ENCODE results near the gene ZBTB34. TPM values are rescaled to one million over a fixed set of nuclear protein-coding genes. Genes with fewer than 3 reads are reported as not detected.

Gene ZBTB34
- total and polyA plus RNA-seq, 9 of the 15 experiments (the other 6 are each of a cell fraction or from before 2014, with no cell fraction given): 2.7 to 15.6 (median 9.8) TPM

DNA sequence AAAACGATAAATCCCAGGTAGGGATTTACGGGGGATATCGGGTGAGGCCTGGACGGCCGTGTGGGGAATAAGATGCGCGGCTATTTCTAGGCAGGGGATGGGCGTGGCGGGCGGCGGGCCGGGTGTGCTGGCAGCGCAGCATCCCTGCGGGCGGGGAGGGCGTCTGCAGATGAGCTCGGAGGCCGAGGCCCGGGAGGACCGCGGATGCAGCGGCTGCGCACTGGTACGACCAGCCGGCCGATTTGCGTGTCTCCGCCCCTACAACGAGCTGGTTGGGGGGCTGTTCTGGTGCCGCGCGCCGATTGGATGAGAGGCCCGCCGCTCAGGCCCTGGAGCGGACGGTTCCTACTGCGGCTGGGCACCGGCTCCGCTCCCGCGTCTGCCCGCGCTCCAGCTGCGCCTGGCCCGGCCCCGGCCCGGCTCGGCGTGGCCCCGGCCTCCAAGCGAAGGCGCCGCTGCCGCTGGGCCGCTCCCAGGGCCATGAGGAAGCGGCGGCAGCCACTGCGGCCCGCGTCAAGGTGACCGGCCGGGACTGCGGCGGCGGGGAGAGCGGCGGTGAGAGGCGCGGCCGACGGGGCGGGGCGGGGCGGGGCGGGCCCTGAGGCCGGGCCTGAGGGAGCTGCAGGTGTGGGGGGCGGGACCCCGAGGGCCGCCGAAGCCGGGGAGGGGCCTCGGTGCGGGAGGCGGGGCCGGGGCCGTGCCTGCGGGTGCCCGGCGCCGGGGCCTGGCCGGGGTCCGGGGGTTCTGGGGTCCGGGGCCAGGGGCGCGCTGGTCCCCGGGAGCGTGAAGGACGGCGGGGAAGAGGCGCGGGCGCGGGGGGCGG lies 54.2 kb downstream of the ZBTB34 start, which contains the start of gene RALGPS1 (continued):
- TF ChIP-seq MXI1 (IDR thresholded peaks at IDR 0.05; ENCODE audit: low read depth, low read length) (no peak), PTBP1 (IDR thresholded peaks at IDR 0.05; ENCODE audit: low read depth, low read length) (no peak), ZFP30 (CRISPR knock-in tag; IDR thresholded peaks at IDR 0.05; ENCODE audit: borderline replicate concordance) (no peak), MBD2 (IDR thresholded peaks at IDR 0.05; ENCODE audit: borderline replicate concordance, low read depth) (peak; percentile 86; the same call in 1 of the 2 replicates), NR2C2 (CRISPR knock-in tag; IDR thresholded peaks at IDR 0.05) (no peak), NR2C2 (tag; IDR thresholded peaks at IDR 0.05) (no peak), NR3C1 (CRISPR knock-in tag; IDR thresholded peaks at IDR 0.05) (no peak), ZSCAN29 (IDR thresholded peaks at IDR 0.05) (no peak), ZNF764 (CRISPR knock-in tag; IDR thresholded peaks at IDR 0.05; ENCODE audit: low read depth) (0 out of 2 replicates have a peak, but pooled peaks have one; percentile 7), KDM5B (IDR thresholded peaks at IDR 0.05; ENCODE audit: insufficient replicate concordance, low read depth, low read length) (no peak), ZNF561 (CRISPR knock-in tag; conservative IDR thresholded peaks at IDR 0.05) (no peak), NCOA6 (IDR thresholded peaks at IDR 0.05) (no peak), CBFA2T2 (conservative IDR thresholded peaks at IDR 0.05) (no peak), CXXC5 (CRISPR knock-in tag; IDR thresholded peaks at IDR 0.05) (peak; percentile 79), KDM4B (IDR thresholded peaks at IDR 0.05; ENCODE audit: borderline replicate concordance in 2 of 2, low read depth in 1 of 2) (no peak), PCBP1 (IDR thresholded peaks at IDR 0.05; ENCODE audit: low read depth, low read length, poor library complexity, severe bottlenecking) (peak; percentile 60)
- TF ChIP-seq, protein P1, sequence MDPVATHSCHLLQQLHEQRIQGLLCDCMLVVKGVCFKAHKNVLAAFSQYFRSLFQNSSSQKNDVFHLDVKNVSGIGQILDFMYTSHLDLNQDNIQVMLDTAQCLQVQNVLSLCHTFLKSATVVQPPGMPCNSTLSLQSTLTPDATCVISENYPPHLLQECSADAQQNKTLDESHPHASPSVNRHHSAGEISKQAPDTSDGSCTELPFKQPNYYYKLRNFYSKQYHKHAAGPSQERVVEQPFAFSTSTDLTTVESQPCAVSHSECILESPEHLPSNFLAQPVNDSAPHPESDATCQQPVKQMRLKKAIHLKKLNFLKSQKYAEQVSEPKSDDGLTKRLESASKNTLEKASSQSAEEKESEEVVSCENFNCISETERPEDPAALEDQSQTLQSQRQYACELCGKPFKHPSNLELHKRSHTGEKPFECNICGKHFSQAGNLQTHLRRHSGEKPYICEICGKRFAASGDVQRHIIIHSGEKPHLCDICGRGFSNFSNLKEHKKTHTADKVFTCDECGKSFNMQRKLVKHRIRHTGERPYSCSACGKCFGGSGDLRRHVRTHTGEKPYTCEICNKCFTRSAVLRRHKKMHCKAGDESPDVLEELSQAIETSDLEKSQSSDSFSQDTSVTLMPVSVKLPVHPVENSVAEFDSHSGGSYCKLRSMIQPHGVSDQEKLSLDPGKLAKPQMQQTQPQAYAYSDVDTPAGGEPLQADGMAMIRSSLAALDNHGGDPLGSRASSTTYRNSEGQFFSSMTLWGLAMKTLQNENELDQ (CRISPR knock-in tag; IDR thresholded peaks at IDR 0.05; ENCODE audit: borderline replicate concordance): no peak
- TF ChIP-seq, protein P2, sequence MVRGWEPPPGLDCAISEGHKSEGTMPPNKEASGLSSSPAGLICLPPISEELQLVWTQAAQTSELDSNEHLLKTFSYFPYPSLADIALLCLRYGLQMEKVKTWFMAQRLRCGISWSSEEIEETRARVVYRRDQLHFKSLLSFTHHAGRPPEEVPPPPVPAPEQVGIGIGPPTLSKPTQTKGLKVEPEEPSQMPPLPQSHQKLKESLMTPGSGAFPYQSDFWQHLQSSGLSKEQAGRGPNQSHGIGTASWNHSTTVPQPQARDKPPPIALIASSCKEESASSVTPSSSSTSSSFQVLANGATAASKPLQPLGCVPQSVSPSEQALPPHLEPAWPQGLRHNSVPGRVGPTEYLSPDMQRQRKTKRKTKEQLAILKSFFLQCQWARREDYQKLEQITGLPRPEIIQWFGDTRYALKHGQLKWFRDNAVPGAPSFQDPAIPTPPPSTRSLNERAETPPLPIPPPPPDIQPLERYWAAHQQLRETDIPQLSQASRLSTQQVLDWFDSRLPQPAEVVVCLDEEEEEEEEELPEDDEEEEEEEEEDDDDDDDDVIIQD (CRISPR knock-in tag; IDR thresholded peaks at IDR 0.05): no peak
- TF ChIP-seq, protein P3, sequence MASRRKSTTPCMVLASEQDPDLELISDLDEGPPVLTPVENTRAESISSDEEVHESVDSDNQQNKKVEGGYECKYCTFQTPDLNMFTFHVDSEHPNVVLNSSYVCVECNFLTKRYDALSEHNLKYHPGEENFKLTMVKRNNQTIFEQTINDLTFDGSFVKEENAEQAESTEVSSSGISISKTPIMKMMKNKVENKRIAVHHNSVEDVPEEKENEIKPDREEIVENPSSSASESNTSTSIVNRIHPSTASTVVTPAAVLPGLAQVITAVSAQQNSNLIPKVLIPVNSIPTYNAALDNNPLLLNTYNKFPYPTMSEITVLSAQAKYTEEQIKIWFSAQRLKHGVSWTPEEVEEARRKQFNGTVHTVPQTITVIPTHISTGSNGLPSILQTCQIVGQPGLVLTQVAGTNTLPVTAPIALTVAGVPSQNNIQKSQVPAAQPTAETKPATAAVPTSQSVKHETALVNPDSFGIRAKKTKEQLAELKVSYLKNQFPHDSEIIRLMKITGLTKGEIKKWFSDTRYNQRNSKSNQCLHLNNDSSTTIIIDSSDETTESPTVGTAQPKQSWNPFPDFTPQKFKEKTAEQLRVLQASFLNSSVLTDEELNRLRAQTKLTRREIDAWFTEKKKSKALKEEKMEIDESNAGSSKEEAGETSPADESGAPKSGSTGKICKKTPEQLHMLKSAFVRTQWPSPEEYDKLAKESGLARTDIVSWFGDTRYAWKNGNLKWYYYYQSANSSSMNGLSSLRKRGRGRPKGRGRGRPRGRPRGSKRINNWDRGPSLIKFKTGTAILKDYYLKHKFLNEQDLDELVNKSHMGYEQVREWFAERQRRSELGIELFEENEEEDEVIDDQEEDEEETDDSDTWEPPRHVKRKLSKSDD (conservative IDR thresholded peaks at IDR 0.05; ENCODE audit: low read length): no peak
- TF ChIP-seq, protein P4, sequence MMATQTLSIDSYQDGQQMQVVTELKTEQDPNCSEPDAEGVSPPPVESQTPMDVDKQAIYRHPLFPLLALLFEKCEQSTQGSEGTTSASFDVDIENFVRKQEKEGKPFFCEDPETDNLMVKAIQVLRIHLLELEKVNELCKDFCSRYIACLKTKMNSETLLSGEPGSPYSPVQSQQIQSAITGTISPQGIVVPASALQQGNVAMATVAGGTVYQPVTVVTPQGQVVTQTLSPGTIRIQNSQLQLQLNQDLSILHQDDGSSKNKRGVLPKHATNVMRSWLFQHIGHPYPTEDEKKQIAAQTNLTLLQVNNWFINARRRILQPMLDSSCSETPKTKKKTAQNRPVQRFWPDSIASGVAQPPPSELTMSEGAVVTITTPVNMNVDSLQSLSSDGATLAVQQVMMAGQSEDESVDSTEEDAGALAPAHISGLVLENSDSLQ (IDR thresholded peaks at IDR 0.05): peak; percentile 98

Measured in K562 (cell line).